ENCODE data around the gene ZCCHC8.
A peak's percentile ranks its signal among the peaks of the same experiment; 100 is the strongest.
"Not testable (repeated sequence)": the region's sequence is repeated elsewhere in the genome, so short reads cannot be mapped to it uniquely, and the experiment has no call there.

The ZCCHC8 gene

GRCh38 chr12:122469856-122470255 is 30.9 kb downstream of the ZCCHC8 start:
- DNase-seq, result not testable (repeated sequence)

GRCh38 chr12:122467983-122468382 is 32.7 kb downstream of the ZCCHC8 start:
- DNase-seq, result no peak

- DNase-seq, result not testable (repeated sequence)
These were observed 36.3 kb downstream of the ZCCHC8 start for GRCh38 chr12:122464317-122465042.

- no peak for DNase-seq
These were observed 40.1 kb downstream of the ZCCHC8 start for GRCh38 chr12:122460641-122461040.

GRCh38 chr12:122460061-122460460 is 40.7 kb downstream of the ZCCHC8 start:
- DNase-seq, result no peak

- DNase-seq, result no peak
These were observed 41.5 kb downstream of the ZCCHC8 start for GRCh38 chr12:122459211-122459610.

- no peak for DNase-seq
These were observed 42.4 kb downstream of the ZCCHC8 start for GRCh38 chr12:122458105-122459035.

GRCh38 chr12:122457627-122458026 is 43.1 kb downstream of the ZCCHC8 start:
- DNase-seq, result no peak

GRCh38 chr12:122454739-122455138 is 46.0 kb downstream of the ZCCHC8 start:
- no peak for DNase-seq

- DNase-seq, result no peak
These were observed 46.4 kb downstream of the ZCCHC8 start for GRCh38 chr12:122454250-122454721.

GRCh38 chr12:122452701-122453285 is 47.9 kb downstream of the ZCCHC8 start:
- DNase-seq, result no peak

GRCh38 chr12:122449317-122449716 is 51.4 kb downstream of the ZCCHC8 start:
- no peak for DNase-seq

GRCh38 chr12:122447825-122448224 is 52.9 kb downstream of the ZCCHC8 start:
- DNase-seq, result not testable (repeated sequence)

- DNase-seq, result not testable (repeated sequence)
These were observed 54.3 kb downstream of the ZCCHC8 start for GRCh38 chr12:122446390-122446789.

GRCh38 chr12:122444071-122444470 is 56.7 kb downstream of the ZCCHC8 start:
- not testable (repeated sequence) for DNase-seq

GRCh38 chr12:122438822-122439221 is 61.9 kb downstream of the ZCCHC8 start:
- not testable (repeated sequence) for DNase-seq

GRCh38 chr12:122437656-122438121 is 63.0 kb downstream of the ZCCHC8 start:
- DNase-seq, result peak; percentile 61

GRCh38 chr12:122435186-122435585 is 65.5 kb downstream of the ZCCHC8 start:
- no peak for DNase-seq

GRCh38 chr12:122429043-122429442 is 71.7 kb downstream of the ZCCHC8 start:
- DNase-seq, result not testable (repeated sequence)

- DNase-seq, result no peak
These were observed 73.3 kb downstream of the ZCCHC8 start for GRCh38 chr12:122427403-122427802.

- no peak for DNase-seq
These were observed 77.2 kb downstream of the ZCCHC8 start for GRCh38 chr12:122423258-122424165.

- no peak for DNase-seq
These were observed 77.9 kb downstream of the ZCCHC8 start for GRCh38 chr12:122422730-122423257.

All from NCI-H524 treated with DMSO at 0.1 percent for 48 hours (cell line).